Lower leg skin (tissue), 3 donors: ENCODE measurements around the gene PLEKHN1.

ENCODE experiments used
- CTCF ChIP-seq, 3 donors: fragments of 450-650 bp; IDR thresholded peaks; one replicate each; pipeline ENCODE4 v1.5.1; 2016; ENCODE audit warnings: antibody characterized with exemption in 3 of 3, mild to moderate bottlenecking in 3 of 3, moderate library complexity in 2 of 3
- POLR2A ChIP-seq, 2 donors: fragments of 450-650 bp; IDR thresholded peaks; one replicate each; pipeline ENCODE4 v1.6.1; 2016 to 2017; ENCODE audit warnings: antibody characterized with exemption in 2 of 2, mild to moderate bottlenecking in 1 of 2, moderate library complexity in 1 of 2

- no peak for TF ChIP-seq CTCF (IDR thresholded peaks at IDR 0.05)
- no peak for TF ChIP-seq POLR2A (IDR thresholded peaks at IDR 0.05)
Observed at GRCh38 chr1:918353-918752, 47.9 kb upstream of the PLEKHN1 start.
